Keratinocyte (primary cell): ENCODE measurements around the gene HELZ. TPM values are rescaled to one million over a fixed set of nuclear protein-coding genes. Genes with fewer than 3 reads are reported as not detected.

ENCODE experiments used
- DNase-seq: peaks from one replicate; pipeline ENCODE4 v3.0.0-alpha.2; 2011; ENCODE audit warnings: low read depth, missing footprints, low spot score
- FAIRE-seq: peaks from 2 replicates; lab custom pipeline; 2011; peaks lifted over from hg19 to GRCh38; lab: Jason Lieb, UNC
- H2AFZ ChIP-seq: 2 replicates; pipeline ENCODE4 v1.6.0; 2012; ENCODE audit warnings: low read length, control low read depth, inconsistent platforms; ENCODE audit not compliant: control insufficient read depth
- H3K27ac ChIP-seq: 2 replicates; pipeline ENCODE4 v1.5.1; 2011; ENCODE audit warnings: low read length; ENCODE audit not compliant: control insufficient read depth, insufficient read depth
- H3K27me3 ChIP-seq: 3 replicates; pipeline ENCODE4 v1.6.0; 2011; ENCODE audit warnings: low read length; ENCODE audit not compliant: control insufficient read depth, insufficient read depth; ENCODE audit errors: extremely low read depth
- H3K36me3 ChIP-seq, 2 experiments: 2 replicates in 1 of 2; 3 replicates in 1 of 2; pipeline ENCODE4 v1.5.1; 2011; ENCODE audit warnings: low read length in 2 of 2, mild to moderate bottlenecking in 1 of 2; ENCODE audit not compliant: control insufficient read depth in 2 of 2, insufficient read depth in 2 of 2; ENCODE audit errors: extremely low read depth in 1 of 2
- H3K4me1 ChIP-seq: 3 replicates; pipeline ENCODE4 v1.5.1; 2011; ENCODE audit warnings: low read length; ENCODE audit not compliant: control insufficient read depth, insufficient read depth; ENCODE audit errors: extremely low read depth
- H3K4me2 ChIP-seq: 3 replicates; pipeline ENCODE4 v1.6.0; 2011; ENCODE audit warnings: low read depth, low read length; ENCODE audit not compliant: control insufficient read depth, insufficient read depth; ENCODE audit errors: extremely low read depth
- H3K4me3 ChIP-seq, 3 experiments: fragments of 200-600 bp in 1 of 3; sonication (generic) in 1 of 3; 2 replicates in 2 of 3; 3 replicates in 1 of 3; pipeline ENCODE4 v1.5.1; 2011 to 2016; ENCODE audit warnings: low read length in 3 of 3, mild to moderate bottlenecking in 3 of 3, control low read depth in 2 of 3, inconsistent platforms in 1 of 3, low read depth in 1 of 3, mixed read lengths in 1 of 3, mixed run types in 1 of 3, moderate library complexity in 1 of 3; ENCODE audit not compliant: control insufficient read depth in 2 of 3, insufficient read depth in 2 of 3; ENCODE audit errors: extremely low read depth in 1 of 3
- H3K79me2 ChIP-seq: 2 replicates; pipeline ENCODE4 v1.6.0; 2012; ENCODE audit warnings: low read length; ENCODE audit not compliant: control insufficient read depth, insufficient read depth
- H3K9ac ChIP-seq: 3 replicates; pipeline ENCODE4 v1.6.0; 2011; ENCODE audit warnings: low read length; ENCODE audit not compliant: control insufficient read depth, insufficient read depth; ENCODE audit errors: extremely low read depth
- H3K9me1 ChIP-seq: 3 replicates; pipeline ENCODE4 v1.6.0; 2011; ENCODE audit warnings: low read length; ENCODE audit not compliant: control insufficient read depth, insufficient read depth; ENCODE audit errors: extremely low read depth
- H3K9me3 ChIP-seq: 2 replicates; pipeline ENCODE4 v1.5.1; 2012; ENCODE audit warnings: low read depth, low read length; ENCODE audit not compliant: control insufficient read depth
- H4K20me1 ChIP-seq: 3 replicates; pipeline ENCODE4 v1.6.0; 2011; ENCODE audit warnings: low read length; ENCODE audit not compliant: control insufficient read depth, insufficient read depth; ENCODE audit errors: extremely low read depth
- CTCF ChIP-seq, 3 experiments: IDR thresholded peaks in 1 of 3; conservative IDR thresholded peaks in 1 of 3; optimal IDR thresholded peaks in 1 of 3; 2 replicates in 2 of 3; 3 replicates in 1 of 3; pipeline versions ENCODE3 to v1.5.1; 2011; ENCODE audit warnings: low read length in 3 of 3, mild to moderate bottlenecking in 3 of 3, moderate library complexity in 2 of 3, control low read depth in 1 of 3, inconsistent platforms in 1 of 3; ENCODE audit not compliant: insufficient read depth in 2 of 3; ENCODE audit errors: extremely low read depth in 1 of 3
- EZH2 ChIP-seq: IDR thresholded peaks from one replicate; pipeline ENCODE4 v1.6.1; 2012; ENCODE audit warnings: inconsistent platforms, mild to moderate bottlenecking, low read length, moderate library complexity
- dilution Hi-C: fragments of 300-500 bp; cut with MboI; formaldehyde crosslinking; loops from one replicate; pipeline ENCODE4 v1.7.0; 2020; ENCODE audit warnings: low sequenced_read_pairs; ENCODE audit not compliant: extremely low pct_ligation_motif_present
- polyA plus RNA-seq, 5 experiments: library from polyadenylated mRNA; depleted of rRNA in 3 of 5; stranded (reverse) in 3 of 5; stranded (forward) in 1 of 5; unstranded in 1 of 5; fragments of >200 nt; gene quantifications; 1 replicate in 1 of 5; 2 replicates in 3 of 5; 3 replicates in 1 of 5; pipeline versions ENCODE4 v1.2.1 to v1.2.3, GENCODE V29; 2011 to 2012; ENCODE audit warnings: missing spikeins in 2 of 5, low read depth in 1 of 5, low replicate concordance in 1 of 5

Gene HELZ
- polyA plus RNA-seq, 1 donor (not counting 4 experiments of a cell fraction or from before 2014, with no cell fraction given): 18.2 TPM

GRCh38 chr17:67232441-67232840 is 12.6 kb downstream of the HELZ start:
- Histone ChIP-seq H3K36me3 (peaks cover 5 to 6% of the 10 kb centered on the region in 2 experiments), H2AFZ (no peak overlapping the region), H3K4me1 (no peaks in the 10 kb centered on the region), H3K4me2 (no peak overlapping the region), H3K9me3 (no peaks in the 10 kb centered on the region), H3K4me3 (no peak overlapping the region), H4K20me1 (no peaks in the 10 kb centered on the region), H3K27me3 (no peaks in the 10 kb centered on the region), H3K9me1 (no peaks in the 10 kb centered on the region), H3K79me2 (peaks cover 42% of the 10 kb centered on the region), H3K27ac (no peak overlapping the region), H3K9ac (no peak overlapping the region)
- no peak for TF ChIP-seq CTCF (optimal IDR thresholded peaks at IDR 0.05 in 1 of 3, IDR thresholded peaks at IDR 0.05 in 1 of 3, conservative IDR thresholded peaks at IDR 0.05 in 1 of 3; ENCODE audit: extremely low read depth in 1 of 3, insufficient read depth in 2 of 3, low read length in 3 of 3)
- TF ChIP-seq EZH2: no peak
- FAIRE-seq (no peak), DNase-seq (no peak)
- dilution Hi-C loops: no loop called here

GRCh38 chr17:67229109-67229955 is 15.7 kb downstream of the HELZ start:
- TF ChIP-seq EZH2: no peak
- TF ChIP-seq CTCF (optimal IDR thresholded peaks at IDR 0.05 in 1 of 3, IDR thresholded peaks at IDR 0.05 in 1 of 3, conservative IDR thresholded peaks at IDR 0.05 in 1 of 3; ENCODE audit: extremely low read depth in 1 of 3, insufficient read depth in 2 of 3, low read length in 3 of 3): no peak
- Histone ChIP-seq H3K9ac (no peak overlapping the region), H3K36me3 (peaks cover 0 to 2% of the 10 kb centered on the region in 2 experiments), H4K20me1 (no peaks in the 10 kb centered on the region), H2AFZ (no peak overlapping the region), H3K4me3 (no peak overlapping the region), H3K9me3 (no peaks in the 10 kb centered on the region), H3K79me2 (peaks cover 55% of the 10 kb centered on the region), H3K9me1 (no peaks in the 10 kb centered on the region), H3K4me2 (no peak overlapping the region), H3K4me1 (no peaks in the 10 kb centered on the region), H3K27me3 (no peaks in the 10 kb centered on the region), H3K27ac (no peak overlapping the region)
- dilution Hi-C loops: no loop called here
- FAIRE-seq (no peak), DNase-seq (no peak)
